Measurements from ENCODE around the gene MRPL24.

The MRPL24 gene

GRCh38 chr1:156748670-156749418, 8.0 kb upstream of the MRPL24 start (continued):
- TF ChIP-seq, protein P1, sequence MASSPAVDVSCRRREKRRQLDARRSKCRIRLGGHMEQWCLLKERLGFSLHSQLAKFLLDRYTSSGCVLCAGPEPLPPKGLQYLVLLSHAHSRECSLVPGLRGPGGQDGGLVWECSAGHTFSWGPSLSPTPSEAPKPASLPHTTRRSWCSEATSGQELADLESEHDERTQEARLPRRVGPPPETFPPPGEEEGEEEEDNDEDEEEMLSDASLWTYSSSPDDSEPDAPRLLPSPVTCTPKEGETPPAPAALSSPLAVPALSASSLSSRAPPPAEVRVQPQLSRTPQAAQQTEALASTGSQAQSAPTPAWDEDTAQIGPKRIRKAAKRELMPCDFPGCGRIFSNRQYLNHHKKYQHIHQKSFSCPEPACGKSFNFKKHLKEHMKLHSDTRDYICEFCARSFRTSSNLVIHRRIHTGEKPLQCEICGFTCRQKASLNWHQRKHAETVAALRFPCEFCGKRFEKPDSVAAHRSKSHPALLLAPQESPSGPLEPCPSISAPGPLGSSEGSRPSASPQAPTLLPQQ (tag by site-specific recombination; IDR thresholded peaks at IDR 0.05), result no peak
- no peak for TF ChIP-seq ZNF510 (tag by site-specific recombination; IDR thresholded peaks at IDR 0.05; ENCODE audit: insufficient replicate concordance)
- no peak for TF ChIP-seq BCL11A (tag by site-specific recombination; IDR thresholded peaks at IDR 0.05; ENCODE audit: low read depth)
- TF ChIP-seq ZNF514 (tag by site-specific recombination; IDR thresholded peaks at IDR 0.05), result no peak
- TF ChIP-seq GLIS1 (tag by site-specific recombination; IDR thresholded peaks at IDR 0.05), result peak; percentile 62
- no peak for TF ChIP-seq ZBTB1 (tag by site-specific recombination; IDR thresholded peaks at IDR 0.05)
- no peak for TF ChIP-seq ZSCAN5A (tag by site-specific recombination; IDR thresholded peaks at IDR 0.05)
- TF ChIP-seq ZNF792 (tag by site-specific recombination; IDR thresholded peaks at IDR 0.05), result no peak
- TF ChIP-seq ZNF132 (tag by site-specific recombination; IDR thresholded peaks at IDR 0.05; ENCODE audit: borderline replicate concordance), result no peak
- TF ChIP-seq SP7 (tag by site-specific recombination; IDR thresholded peaks at IDR 0.05), result no peak; the same call in none of the 2 replicates
- TF ChIP-seq, protein P2, sequence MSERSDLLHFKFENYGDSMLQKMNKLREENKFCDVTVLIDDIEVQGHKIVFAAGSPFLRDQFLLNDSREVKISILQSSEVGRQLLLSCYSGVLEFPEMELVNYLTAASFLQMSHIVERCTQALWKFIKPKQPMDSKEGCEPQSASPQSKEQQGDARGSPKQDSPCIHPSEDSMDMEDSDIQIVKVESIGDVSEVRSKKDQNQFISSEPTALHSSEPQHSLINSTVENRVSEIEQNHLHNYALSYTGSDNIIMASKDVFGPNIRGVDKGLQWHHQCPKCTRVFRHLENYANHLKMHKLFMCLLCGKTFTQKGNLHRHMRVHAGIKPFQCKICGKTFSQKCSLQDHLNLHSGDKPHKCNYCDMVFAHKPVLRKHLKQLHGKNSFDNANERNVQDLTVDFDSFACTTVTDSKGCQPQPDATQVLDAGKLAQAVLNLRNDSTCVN (tag by site-specific recombination; optimal IDR thresholded peaks at IDR 0.05), result no peak
- TF ChIP-seq ZNF133 (tag by site-specific recombination; IDR thresholded peaks at IDR 0.05), result no peak
- TF ChIP-seq, protein P3, sequence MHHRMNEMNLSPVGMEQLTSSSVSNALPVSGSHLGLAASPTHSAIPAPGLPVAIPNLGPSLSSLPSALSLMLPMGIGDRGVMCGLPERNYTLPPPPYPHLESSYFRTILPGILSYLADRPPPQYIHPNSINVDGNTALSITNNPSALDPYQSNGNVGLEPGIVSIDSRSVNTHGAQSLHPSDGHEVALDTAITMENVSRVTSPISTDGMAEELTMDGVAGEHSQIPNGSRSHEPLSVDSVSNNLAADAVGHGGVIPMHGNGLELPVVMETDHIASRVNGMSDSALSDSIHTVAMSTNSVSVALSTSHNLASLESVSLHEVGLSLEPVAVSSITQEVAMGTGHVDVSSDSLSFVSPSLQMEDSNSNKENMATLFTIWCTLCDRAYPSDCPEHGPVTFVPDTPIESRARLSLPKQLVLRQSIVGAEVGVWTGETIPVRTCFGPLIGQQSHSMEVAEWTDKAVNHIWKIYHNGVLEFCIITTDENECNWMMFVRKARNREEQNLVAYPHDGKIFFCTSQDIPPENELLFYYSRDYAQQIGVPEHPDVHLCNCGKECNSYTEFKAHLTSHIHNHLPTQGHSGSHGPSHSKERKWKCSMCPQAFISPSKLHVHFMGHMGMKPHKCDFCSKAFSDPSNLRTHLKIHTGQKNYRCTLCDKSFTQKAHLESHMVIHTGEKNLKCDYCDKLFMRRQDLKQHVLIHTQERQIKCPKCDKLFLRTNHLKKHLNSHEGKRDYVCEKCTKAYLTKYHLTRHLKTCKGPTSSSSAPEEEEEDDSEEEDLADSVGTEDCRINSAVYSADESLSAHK (tag by site-specific recombination; IDR thresholded peaks at IDR 0.05), result no peak
- TF ChIP-seq ZNF473 (tag by site-specific recombination; IDR thresholded peaks at IDR 0.05), result no peak
- TF ChIP-seq, protein P4, sequence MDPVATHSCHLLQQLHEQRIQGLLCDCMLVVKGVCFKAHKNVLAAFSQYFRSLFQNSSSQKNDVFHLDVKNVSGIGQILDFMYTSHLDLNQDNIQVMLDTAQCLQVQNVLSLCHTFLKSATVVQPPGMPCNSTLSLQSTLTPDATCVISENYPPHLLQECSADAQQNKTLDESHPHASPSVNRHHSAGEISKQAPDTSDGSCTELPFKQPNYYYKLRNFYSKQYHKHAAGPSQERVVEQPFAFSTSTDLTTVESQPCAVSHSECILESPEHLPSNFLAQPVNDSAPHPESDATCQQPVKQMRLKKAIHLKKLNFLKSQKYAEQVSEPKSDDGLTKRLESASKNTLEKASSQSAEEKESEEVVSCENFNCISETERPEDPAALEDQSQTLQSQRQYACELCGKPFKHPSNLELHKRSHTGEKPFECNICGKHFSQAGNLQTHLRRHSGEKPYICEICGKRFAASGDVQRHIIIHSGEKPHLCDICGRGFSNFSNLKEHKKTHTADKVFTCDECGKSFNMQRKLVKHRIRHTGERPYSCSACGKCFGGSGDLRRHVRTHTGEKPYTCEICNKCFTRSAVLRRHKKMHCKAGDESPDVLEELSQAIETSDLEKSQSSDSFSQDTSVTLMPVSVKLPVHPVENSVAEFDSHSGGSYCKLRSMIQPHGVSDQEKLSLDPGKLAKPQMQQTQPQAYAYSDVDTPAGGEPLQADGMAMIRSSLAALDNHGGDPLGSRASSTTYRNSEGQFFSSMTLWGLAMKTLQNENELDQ (tag by site-specific recombination; IDR thresholded peaks at IDR 0.05; ENCODE audit: low read depth), result no peak
- TF ChIP-seq ZNF776 (tag by site-specific recombination; IDR thresholded peaks at IDR 0.05; ENCODE audit: borderline replicate concordance), result no peak
- TF ChIP-seq ZNF624 (tag by site-specific recombination; IDR thresholded peaks at IDR 0.05), result no peak
- TF ChIP-seq, protein P5, sequence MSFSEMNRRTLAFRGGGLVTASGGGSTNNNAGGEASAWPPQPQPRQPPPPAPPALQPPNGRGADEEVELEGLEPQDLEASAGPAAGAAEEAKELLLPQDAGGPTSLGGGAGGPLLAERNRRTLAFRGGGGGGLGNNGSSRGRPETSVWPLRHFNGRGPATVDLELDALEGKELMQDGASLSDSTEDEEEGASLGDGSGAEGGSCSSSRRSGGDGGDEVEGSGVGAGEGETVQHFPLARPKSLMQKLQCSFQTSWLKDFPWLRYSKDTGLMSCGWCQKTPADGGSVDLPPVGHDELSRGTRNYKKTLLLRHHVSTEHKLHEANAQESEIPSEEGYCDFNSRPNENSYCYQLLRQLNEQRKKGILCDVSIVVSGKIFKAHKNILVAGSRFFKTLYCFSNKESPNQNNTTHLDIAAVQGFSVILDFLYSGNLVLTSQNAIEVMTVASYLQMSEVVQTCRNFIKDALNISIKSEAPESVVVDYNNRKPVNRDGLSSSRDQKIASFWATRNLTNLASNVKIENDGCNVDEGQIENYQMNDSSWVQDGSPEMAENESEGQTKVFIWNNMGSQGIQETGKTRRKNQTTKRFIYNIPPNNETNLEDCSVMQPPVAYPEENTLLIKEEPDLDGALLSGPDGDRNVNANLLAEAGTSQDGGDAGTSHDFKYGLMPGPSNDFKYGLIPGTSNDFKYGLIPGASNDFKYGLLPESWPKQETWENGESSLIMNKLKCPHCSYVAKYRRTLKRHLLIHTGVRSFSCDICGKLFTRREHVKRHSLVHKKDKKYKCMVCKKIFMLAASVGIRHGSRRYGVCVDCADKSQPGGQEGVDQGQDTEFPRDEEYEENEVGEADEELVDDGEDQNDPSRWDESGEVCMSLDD (tag by site-specific recombination; IDR thresholded peaks at IDR 0.05), result peak; percentile 56
- TF ChIP-seq ZNF501 (tag by site-specific recombination; IDR thresholded peaks at IDR 0.05), result no peak
- TF ChIP-seq ZNF146 (tag by site-specific recombination; IDR thresholded peaks at IDR 0.05), result no peak
- TF ChIP-seq HOXD13 (CRISPR knock-in tag; IDR thresholded peaks at IDR 0.05; ENCODE audit: borderline replicate concordance), result no peak
- peak; percentile 78 for TF ChIP-seq ZBTB17 (tag by site-specific recombination; IDR thresholded peaks at IDR 0.05)
- no peak for TF ChIP-seq SCRT2 (tag by site-specific recombination; IDR thresholded peaks at IDR 0.05)
- TF ChIP-seq ZNF214 (tag by site-specific recombination; IDR thresholded peaks at IDR 0.05; ENCODE audit: borderline replicate concordance), result no peak
- TF ChIP-seq ZNF707 (tag by site-specific recombination; IDR thresholded peaks at IDR 0.05), result no peak
- peak; percentile 42; the same call in 1 of the 2 replicates for TF ChIP-seq ZNF394 (tag by site-specific recombination; IDR thresholded peaks at IDR 0.05; ENCODE audit: borderline replicate concordance)
- TF ChIP-seq WT1 (tag by site-specific recombination; IDR thresholded peaks at IDR 0.05), result no peak
- no peak for TF ChIP-seq ZNF837 (tag by site-specific recombination; IDR thresholded peaks at IDR 0.05)

Data from HEK293 (cell line).